Vagina (tissue), 2 donors: ENCODE measurements around the gene NEU4.
"Not testable (repeated sequence)": the region's sequence is repeated elsewhere in the genome, so short reads cannot be mapped to it uniquely, and the experiment has no call there.

Experiments
- POLR2A ChIP-seq, 2 donors: fragments of 450-650 bp; IDR thresholded peaks; one replicate each; pipeline ENCODE4 v1.6.1; 2017; ENCODE audit warnings: antibody characterized with exemption in 2 of 2, mild to moderate bottlenecking in 2 of 2, moderate library complexity in 2 of 2
- POLR2AphosphoS5 ChIP-seq, 2 donors: sonication (generic); formaldehyde crosslinking; IDR thresholded peaks; one replicate each; pipeline ENCODE4 v1.9.0; 2017; ENCODE audit warnings: antibody characterized with exemption in 2 of 2, mild to moderate bottlenecking in 2 of 2, low read depth in 1 of 2; ENCODE audit not compliant: insufficient read depth in 1 of 2
- TF ChIP-seq, protein P1 (sequence below), 3 experiments: fragments of 450-650 bp in 2 of 3; fragments of 200-600 bp in 1 of 3; sonication (generic) in 1 of 3; IDR thresholded peaks; one replicate each; pipeline ENCODE4 v1.5.1; 2017 to 2019; ENCODE audit warnings: antibody characterized with exemption in 3 of 3, mild to moderate bottlenecking in 2 of 3, moderate library complexity in 2 of 3

DNA sequence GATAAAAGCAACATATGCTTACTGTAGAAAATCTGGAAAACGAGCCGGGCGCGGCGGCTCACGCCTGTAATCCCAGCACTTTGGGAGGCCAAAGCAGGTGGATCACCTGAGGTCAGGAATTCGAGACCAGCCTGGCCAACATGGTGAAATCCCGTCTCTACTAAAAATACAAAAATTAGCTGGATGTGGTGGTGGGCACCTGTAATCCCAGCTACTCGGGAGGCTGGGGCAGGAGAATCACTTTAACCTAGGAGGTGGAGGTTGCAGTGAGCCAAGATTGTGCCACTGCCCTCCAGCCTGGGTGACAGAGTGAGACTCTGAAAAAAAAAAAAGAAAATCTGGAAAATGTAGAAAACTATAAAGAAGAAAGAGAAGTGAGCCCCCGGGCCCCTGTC is 8.8 kb downstream of the NEU4 start:
- TF ChIP-seq, protein P1, sequence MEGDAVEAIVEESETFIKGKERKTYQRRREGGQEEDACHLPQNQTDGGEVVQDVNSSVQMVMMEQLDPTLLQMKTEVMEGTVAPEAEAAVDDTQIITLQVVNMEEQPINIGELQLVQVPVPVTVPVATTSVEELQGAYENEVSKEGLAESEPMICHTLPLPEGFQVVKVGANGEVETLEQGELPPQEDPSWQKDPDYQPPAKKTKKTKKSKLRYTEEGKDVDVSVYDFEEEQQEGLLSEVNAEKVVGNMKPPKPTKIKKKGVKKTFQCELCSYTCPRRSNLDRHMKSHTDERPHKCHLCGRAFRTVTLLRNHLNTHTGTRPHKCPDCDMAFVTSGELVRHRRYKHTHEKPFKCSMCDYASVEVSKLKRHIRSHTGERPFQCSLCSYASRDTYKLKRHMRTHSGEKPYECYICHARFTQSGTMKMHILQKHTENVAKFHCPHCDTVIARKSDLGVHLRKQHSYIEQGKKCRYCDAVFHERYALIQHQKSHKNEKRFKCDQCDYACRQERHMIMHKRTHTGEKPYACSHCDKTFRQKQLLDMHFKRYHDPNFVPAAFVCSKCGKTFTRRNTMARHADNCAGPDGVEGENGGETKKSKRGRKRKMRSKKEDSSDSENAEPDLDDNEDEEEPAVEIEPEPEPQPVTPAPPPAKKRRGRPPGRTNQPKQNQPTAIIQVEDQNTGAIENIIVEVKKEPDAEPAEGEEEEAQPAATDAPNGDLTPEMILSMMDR (IDR thresholded peaks at IDR 0.05), result not testable (repeated sequence)
- TF ChIP-seq POLR2AphosphoS5 (IDR thresholded peaks at IDR 0.05; ENCODE audit: insufficient read depth in 1 of 2, low read depth in 1 of 2); POLR2A (IDR thresholded peaks at IDR 0.05): not testable (repeated sequence)
